Lower lobe of right lung (tissue), 2 donors: Measurements from ENCODE around the gene CLASRP. TPM values are rescaled to one million over a fixed set of nuclear protein-coding genes. Genes with fewer than 3 reads are reported as not detected.
"Not testable (repeated sequence)": the region's sequence is repeated elsewhere in the genome, so short reads cannot be mapped to it uniquely, and the experiment has no call there.

ENCODE experiments used
- ATAC-seq, 2 donors: fragments of 200-7000 bp; cut with Tn5 transposase; one replicate each; pipeline ENCODE4 v1.9.1; 2020 to 2022; ENCODE audit warnings: mild to moderate bottlenecking in 2 of 2, moderate library complexity in 2 of 2
- DNase-seq: peaks from one replicate; pipeline ENCODE4 v3.0.0-alpha.2; 2020
- H3K27ac ChIP-seq: fragments of 200-600 bp; one replicate; pipeline ENCODE4 v1.8.0; 2022
- H3K27me3 ChIP-seq: fragments of 200-600 bp; one replicate; pipeline ENCODE4 v1.8.0; 2022; ENCODE audit warnings: low read depth
- H3K36me3 ChIP-seq: fragments of 200-600 bp; one replicate; pipeline ENCODE4 v1.8.0; 2022; ENCODE audit warnings: mild to moderate bottlenecking
- H3K4me1 ChIP-seq: fragments of 200-600 bp; one replicate; pipeline ENCODE4 v1.8.0; 2022
- H3K4me3 ChIP-seq: fragments of 200-600 bp; one replicate; pipeline ENCODE4 v1.8.0; 2022; ENCODE audit warnings: mild to moderate bottlenecking
- H3K9me3 ChIP-seq: fragments of 200-600 bp; one replicate; pipeline ENCODE4 v1.8.0; 2022
- intact Hi-C: fragments of 100-400 bp; cut with DNase I; formaldehyde crosslinking; loops from one replicate; pipeline ENCODE4 v1.11.0; 2022
- total RNA-seq: library from RNA; stranded (reverse); fragmentation: NEBNext Ultra II Directional; extraction: Animal tissue kit (Norgen Biotek cat#: 25700); gene quantifications from one replicate; pipeline ENCODE4 v1.2.1, GENCODE V29; 2021
- TF ChIP-seq, protein P1 (sequence below): fragments of 200-600 bp; IDR thresholded peaks from one replicate; pipeline ENCODE4 v1.8.0; 2022; ENCODE audit warnings: antibody characterized with exemption, mild to moderate bottlenecking
- donor health status: DM: no; HTN: yes; CAD: no; lungs with severe emphysema.

Gene CLASRP
- total RNA-seq, 1 donor from 2014 or later = 71.7 TPM

GRCh38 chr19:45104658-45105349 lies 66.0 kb downstream of the CLASRP start:
- H3K9me3 ChIP-seq = no peaks in the 10 kb centered on the region
- intact Hi-C loops = no loop called here
- H3K36me3 ChIP-seq = no peaks in the 10 kb centered on the region
- ATAC-seq (no peak), DNase-seq (no peak)
- no peaks in the 10 kb centered on the region for H3K27me3 ChIP-seq
- H3K4me1 ChIP-seq = peaks cover 31% of the 10 kb centered on the region
- H3K4me3 ChIP-seq = no peak overlapping the region
- TF ChIP-seq, protein P1, sequence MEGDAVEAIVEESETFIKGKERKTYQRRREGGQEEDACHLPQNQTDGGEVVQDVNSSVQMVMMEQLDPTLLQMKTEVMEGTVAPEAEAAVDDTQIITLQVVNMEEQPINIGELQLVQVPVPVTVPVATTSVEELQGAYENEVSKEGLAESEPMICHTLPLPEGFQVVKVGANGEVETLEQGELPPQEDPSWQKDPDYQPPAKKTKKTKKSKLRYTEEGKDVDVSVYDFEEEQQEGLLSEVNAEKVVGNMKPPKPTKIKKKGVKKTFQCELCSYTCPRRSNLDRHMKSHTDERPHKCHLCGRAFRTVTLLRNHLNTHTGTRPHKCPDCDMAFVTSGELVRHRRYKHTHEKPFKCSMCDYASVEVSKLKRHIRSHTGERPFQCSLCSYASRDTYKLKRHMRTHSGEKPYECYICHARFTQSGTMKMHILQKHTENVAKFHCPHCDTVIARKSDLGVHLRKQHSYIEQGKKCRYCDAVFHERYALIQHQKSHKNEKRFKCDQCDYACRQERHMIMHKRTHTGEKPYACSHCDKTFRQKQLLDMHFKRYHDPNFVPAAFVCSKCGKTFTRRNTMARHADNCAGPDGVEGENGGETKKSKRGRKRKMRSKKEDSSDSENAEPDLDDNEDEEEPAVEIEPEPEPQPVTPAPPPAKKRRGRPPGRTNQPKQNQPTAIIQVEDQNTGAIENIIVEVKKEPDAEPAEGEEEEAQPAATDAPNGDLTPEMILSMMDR = no peak
- H3K27ac ChIP-seq = no peak overlapping the region

DNA sequence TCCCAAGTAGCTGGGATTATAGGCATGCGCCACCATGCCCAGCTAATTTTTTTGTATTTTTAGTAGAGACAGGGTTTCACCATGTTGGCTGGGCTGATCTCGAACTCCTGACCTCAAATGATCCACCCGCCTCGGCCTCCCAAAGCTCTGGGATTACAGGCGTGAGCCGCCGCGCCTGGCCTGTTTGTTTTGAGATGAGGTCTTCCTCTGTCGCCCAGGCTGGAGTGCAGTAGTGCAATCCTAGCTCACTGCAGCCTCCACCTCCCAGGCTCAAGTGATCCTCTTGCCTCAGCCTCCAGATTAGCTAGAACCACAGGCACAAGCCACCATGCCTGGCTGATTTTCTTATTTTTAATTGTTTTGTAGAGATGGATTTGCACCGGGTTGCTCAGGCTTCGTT lies 67.5 kb downstream of the CLASRP start:
- intact Hi-C loops, ATAC-seq: not testable (repeated sequence)

DNA sequence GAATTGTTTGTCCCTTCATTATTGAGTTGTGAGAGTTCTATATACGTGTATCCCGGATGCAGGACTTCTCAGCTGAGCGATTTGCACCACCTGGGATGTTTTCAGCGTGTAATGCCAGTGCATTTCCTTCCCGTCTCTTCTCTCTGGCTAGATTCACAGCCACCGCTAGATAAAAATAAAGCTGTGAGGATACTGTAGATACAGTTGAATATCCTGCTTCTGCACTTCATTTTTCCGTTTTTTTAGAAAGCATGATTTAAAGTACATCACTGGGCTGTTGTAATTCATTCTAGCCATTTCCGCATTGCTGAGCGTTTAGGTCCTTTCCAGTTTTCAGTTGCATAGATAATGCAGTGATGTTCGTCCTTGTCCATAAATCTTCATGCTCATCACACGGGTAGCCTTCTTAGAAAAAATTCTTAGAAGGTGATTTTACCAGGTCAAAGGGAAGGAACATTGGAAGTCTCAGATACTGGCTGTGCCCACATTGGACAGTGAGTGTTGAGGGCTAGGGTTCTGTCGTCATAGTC lies 68.8 kb downstream of the CLASRP start:
- ATAC-seq (no peak), DNase-seq (no peak)
- H3K9me3 ChIP-seq = no peaks in the 10 kb centered on the region
- peaks cover 30% of the 10 kb centered on the region for H3K4me1 ChIP-seq
- intact Hi-C loops = no loop called here
- TF ChIP-seq, protein P1 = no peak
- H3K4me3 ChIP-seq = no peak overlapping the region
- H3K27ac ChIP-seq = no peak overlapping the region
- no peaks in the 10 kb centered on the region for H3K36me3 ChIP-seq
- no peaks in the 10 kb centered on the region for H3K27me3 ChIP-seq

More for the DNA sequence above, 67.5 kb downstream of the CLASRP start:
- H3K27me3 ChIP-seq, H3K9me3 ChIP-seq, H3K4me3 ChIP-seq, H3K36me3 ChIP-seq, DNase-seq, H3K27ac ChIP-seq: not testable (repeated sequence)
- peaks cover 31% of the 10 kb centered on the region for H3K4me1 ChIP-seq

DNA sequence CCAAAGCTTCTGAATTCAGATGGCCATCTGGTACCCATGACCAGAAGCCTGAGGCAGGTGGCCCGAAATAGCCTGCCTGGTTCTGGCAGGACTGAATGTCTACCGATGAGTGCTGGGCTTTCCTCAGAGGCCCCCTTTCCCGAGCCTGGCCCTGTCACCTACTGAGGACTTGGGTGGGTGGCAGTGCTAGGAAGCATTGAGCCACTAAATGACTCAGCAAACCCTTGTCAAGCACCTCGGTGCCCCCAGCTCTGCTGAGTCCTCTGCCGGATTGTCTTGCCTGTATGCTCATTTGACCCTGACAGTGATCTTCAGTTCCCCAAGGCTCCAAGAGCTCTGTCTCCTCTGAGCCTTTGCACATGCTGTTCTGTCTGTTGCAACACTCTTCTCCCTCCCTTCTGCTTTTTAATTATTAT lies 72.0 kb downstream of the CLASRP start:
- H3K27ac ChIP-seq = no peak overlapping the region

DNA sequence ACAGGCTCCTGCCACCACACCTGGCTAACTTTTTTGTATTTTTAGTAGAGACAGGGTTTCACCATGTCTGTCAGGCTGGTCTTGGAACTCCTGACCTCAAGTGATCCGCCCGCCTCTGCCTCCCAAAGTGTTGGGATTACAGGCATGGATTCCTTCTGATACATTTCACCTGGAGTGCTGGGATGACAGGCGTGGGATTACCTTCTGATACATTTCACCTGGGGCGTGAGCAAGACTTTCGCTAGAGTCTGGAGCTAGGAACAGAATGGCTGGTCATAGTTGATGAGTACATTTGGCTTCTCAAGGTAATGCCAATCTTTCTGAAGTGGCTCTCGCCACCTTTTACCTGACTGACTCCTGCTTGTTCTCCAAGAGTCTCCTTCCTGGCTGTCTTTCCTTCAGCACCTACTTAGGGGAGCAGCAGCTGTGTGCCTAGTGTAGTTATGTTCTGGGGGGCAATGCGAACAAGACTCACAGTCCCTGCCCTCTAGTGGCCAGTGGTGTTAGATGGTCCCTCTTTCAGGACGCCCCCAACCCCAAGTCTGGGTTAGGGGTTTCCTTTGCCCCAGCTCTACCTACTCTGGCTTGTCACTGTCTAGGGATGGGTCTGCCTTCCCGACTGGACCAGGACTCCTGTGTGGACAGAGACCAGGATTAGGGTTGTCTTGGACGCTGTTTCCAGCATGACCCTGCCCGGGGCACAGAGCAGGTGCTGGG lies 73.4 kb downstream of the CLASRP start:
- Histone ChIP-seq H3K27me3 (no peaks in the 10 kb centered on the region), H3K4me1 (peaks cover 40% of the 10 kb centered on the region), H3K4me3 (no peak overlapping the region), H3K9me3 (no peaks in the 10 kb centered on the region), H3K36me3 (no peaks in the 10 kb centered on the region), H3K27ac (no peak overlapping the region)
- ATAC-seq (no peak), DNase-seq (no peak)
- TF ChIP-seq, protein P1 = no peak
- intact Hi-C loops = no loop called here

More for the DNA sequence above, 72.0 kb downstream of the CLASRP start:
- DNase-seq (no peak), ATAC-seq (no peak)
- intact Hi-C loops = no loop called here
- no peaks in the 10 kb centered on the region for H3K27me3 ChIP-seq
- no peaks in the 10 kb centered on the region for H3K36me3 ChIP-seq
- TF ChIP-seq, protein P1 = no peak
- H3K4me1 ChIP-seq = peaks cover 26% of the 10 kb centered on the region
- H3K4me3 ChIP-seq = no peak overlapping the region
- H3K9me3 ChIP-seq = no peaks in the 10 kb centered on the region

GRCh38 chr19:45113628-45114027 lies 74.8 kb downstream of the CLASRP start:
- intact Hi-C loops = no loop called here
- H3K27ac ChIP-seq = no peak overlapping the region
- DNase-seq (no peak), ATAC-seq (peak; percentile 54 to 77)
- H3K9me3 ChIP-seq = no peaks in the 10 kb centered on the region
- H3K4me1 ChIP-seq = peaks cover 53% of the 10 kb centered on the region
- H3K36me3 ChIP-seq = no peaks in the 10 kb centered on the region
- no peaks in the 10 kb centered on the region for H3K27me3 ChIP-seq
- TF ChIP-seq, protein P1 = no peak
- no peak overlapping the region for H3K4me3 ChIP-seq
